GM19467 (cell line): ENCODE data around the gene HTR3E.
A peak's percentile ranks its signal among the peaks of the same experiment; 100 is the strongest.
"Not testable (repeated sequence)": the region's sequence is repeated elsewhere in the genome, so short reads cannot be mapped to it uniquely, and the experiment has no call there.

Experiments used
- ATAC-seq: cut with Tn5 transposase; IDR thresholded peaks from one replicate; pipeline ENCODE4 v1.9.1; 2021; ENCODE audit warnings: mild to moderate bottlenecking, moderate library complexity; ENCODE audit not compliant: unreplicated experiment

Gene HTR3E

GRCh38 chr3:184110316-184110725 is 13.5 kb downstream of the HTR3E start:
- no peak for ATAC-seq

- ATAC-seq = no peak
Observed at GRCh38 chr3:184116017-184116416, 19.2 kb downstream of the HTR3E start.

GRCh38 chr3:184117636-184118035 is 20.8 kb downstream of the HTR3E start:
- ATAC-seq = no peak

GRCh38 chr3:184121031-184121430 is 24.2 kb downstream of the HTR3E start:
- not testable (repeated sequence) for ATAC-seq

- no peak for ATAC-seq
Observed at GRCh38 chr3:184126006-184126405, 29.1 kb downstream of the HTR3E start.

DNA sequence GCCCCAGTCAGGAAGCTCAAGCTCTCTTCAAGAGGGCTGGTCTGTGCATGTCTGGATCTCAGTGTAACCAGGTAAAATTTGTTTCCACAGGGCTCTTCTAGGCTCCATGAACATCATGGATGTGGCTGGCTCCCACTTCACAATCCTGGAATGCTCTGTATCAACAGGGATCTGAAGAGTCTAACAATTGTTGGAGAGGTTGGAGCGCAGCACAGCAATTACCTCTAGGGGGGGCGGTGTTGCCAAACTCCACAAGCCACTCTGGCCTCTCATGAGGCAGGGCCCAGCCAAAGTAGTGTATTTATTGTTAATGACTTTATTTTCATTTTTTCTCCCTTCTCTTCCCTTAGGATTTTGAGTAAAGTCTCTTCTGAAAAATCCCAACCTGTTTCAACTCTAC is 32.1 kb downstream of the HTR3E start:
- no peak for ATAC-seq

DNA sequence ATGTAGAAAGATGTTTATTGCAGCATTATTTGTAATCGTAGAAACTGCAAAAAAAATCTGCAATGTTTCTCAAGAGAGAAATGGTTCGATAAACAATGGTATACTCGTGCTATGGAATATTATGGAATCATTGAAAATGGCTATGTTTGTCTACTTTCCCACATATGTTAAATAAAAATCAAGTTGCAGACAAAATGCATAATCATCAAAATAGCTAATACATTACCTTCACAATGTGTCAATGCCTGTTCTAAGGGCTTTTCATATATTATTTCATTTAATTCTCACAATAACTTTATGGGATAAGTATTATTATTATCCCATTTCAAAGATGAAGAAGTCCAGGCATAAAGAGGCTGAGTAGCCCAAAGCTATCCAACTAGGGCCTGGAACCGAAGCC is 36.1 kb downstream of the HTR3E start:
- no peak for ATAC-seq

GRCh38 chr3:184133840-184134745 is 37.2 kb downstream of the HTR3E start:
- ATAC-seq = no peak

- no peak for ATAC-seq
Observed at GRCh38 chr3:184134746-184135148, 37.9 kb downstream of the HTR3E start.

GRCh38 chr3:184135149-184135910 is 38.5 kb downstream of the HTR3E start, which contains the start of gene EIF2B5:
EIF2B5 (plus strand) TSS chr3:184135358; CDS start chr3:184135386, 28 bp downstream.
- ATAC-seq = peak; percentile 84

GRCh38 chr3:184135911-184136260 is 39.0 kb downstream of the HTR3E start:
- no peak for ATAC-seq

DNA sequence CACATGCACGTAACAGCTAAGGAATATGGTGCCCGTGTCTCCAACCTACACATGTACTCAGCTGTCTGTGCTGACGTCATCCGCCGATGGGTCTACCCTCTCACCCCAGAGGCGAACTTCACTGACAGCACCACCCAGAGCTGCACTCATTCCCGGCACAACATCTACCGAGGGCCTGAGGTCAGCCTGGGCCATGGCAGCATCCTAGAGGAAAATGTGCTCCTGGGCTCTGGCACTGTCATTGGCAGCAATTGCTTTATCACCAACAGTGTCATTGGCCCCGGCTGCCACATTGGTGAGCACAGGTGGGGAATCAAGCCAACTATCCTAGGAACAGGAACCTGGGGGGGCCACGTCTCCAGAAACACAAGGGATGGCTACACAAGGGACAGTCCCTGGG is 43.6 kb downstream of the HTR3E start:
- ATAC-seq = no peak

GRCh38 chr3:184142199-184142598 is 45.3 kb downstream of the HTR3E start:
- ATAC-seq = no peak

DNA sequence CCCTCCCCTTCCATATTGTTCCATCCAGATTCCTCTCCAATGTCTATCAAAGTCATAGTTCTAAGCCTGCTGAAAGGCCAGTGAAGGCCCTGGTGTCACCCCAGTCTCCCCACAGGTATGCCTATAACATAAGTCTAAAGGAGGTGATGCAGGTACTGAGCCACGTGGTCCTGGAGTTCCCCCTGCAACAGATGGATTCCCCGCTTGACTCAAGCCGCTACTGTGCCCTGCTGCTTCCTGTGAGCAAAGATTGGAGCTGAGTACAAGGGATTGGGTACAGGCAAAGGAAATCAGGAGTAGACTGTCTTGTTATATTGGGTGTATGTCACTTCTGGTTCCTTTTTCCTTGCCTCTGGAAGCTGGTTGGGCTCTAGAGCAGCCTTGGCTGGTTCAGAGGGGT is 46.5 kb downstream of the HTR3E start:
- no peak for ATAC-seq

GRCh38 chr3:184144505-184144904 is 47.6 kb downstream of the HTR3E start:
- ATAC-seq = no peak

DNA sequence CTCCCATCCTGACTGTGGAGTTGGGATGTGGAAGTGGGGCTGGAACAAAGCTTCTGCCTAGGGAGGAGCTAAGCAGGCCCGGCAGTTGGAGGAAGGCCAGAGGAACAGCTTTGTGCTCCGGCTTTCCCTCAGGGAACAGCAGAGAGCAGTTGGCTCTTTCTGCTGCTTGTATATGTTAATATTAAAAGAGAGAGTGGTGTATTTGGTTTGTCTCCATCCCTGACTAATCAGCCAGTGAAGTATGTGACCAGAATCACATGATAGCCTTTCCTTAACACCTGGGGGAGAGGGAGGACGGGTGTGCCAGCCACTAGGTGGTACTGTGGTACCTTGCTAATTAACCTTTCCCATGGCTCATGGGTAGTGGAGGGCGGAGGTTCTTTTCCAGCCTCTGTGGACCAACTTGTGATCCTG is 48.3 kb downstream of the HTR3E start:
- no peak for ATAC-seq

- no peak for ATAC-seq
Observed at GRCh38 chr3:184145751-184146270, 48.9 kb downstream of the HTR3E start.

DNA sequence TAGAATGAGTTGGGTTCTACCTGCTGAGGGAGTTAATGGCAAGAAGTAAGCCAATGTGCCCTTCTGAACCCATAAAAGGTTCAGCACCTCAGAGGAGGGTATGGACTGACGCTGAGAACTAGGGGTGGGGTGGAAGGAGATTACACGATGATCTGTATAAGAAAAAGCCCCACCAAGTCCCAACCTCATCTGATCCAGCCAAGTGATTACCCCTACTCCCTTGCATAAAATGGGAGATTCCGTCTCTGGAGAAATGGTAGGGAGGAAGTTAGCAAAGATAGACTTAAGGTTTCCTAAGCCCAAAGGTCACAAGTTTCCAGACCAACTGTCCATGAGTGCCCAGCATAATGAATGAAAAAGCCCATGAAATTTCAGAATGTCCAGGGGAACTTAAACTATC is 51.2 kb downstream of the HTR3E start:
- ATAC-seq = no peak

GRCh38 chr3:184149123-184149522 is 52.3 kb downstream of the HTR3E start:
- no peak for ATAC-seq

- ATAC-seq = not testable (repeated sequence)
Observed at GRCh38 chr3:184149770-184150169, 52.9 kb downstream of the HTR3E start.

GRCh38 chr3:184154885-184155643 is 58.2 kb downstream of the HTR3E start, which contains the start of gene DVL3:
DVL3 (plus strand) TSS chr3:184155377; CDS start chr3:184155636, 259 bp downstream.
- ATAC-seq = peak; percentile 76
